NT2/D1 (cell line): ENCODE results near the gene DDX23.

Source experiments
- YY1 ChIP-seq: IDR thresholded peaks from 2 replicates; pipeline ENCODE4 v1.6.1; 2011; ENCODE audit not compliant: insufficient read length, insufficient read depth
- ZNF274 ChIP-seq: IDR thresholded peaks from 2 replicates; pipeline ENCODE4 v1.6.1; 2011; ENCODE audit warnings: mild to moderate bottlenecking, low read depth, low read length

GRCh38 chr12:48866052-48866711 lies 14.2 kb upstream of the DDX23 start:
- TF ChIP-seq ZNF274, result no peak
- no peak for TF ChIP-seq YY1
